ENCODE results near the gene SORBS1. TPM values are rescaled to one million over a fixed set of nuclear protein-coding genes. Genes with fewer than 3 reads are reported as not detected.

Gene SORBS1
- total RNA-seq, 1 donor from 2014 or later: 416 TPM

DNA sequence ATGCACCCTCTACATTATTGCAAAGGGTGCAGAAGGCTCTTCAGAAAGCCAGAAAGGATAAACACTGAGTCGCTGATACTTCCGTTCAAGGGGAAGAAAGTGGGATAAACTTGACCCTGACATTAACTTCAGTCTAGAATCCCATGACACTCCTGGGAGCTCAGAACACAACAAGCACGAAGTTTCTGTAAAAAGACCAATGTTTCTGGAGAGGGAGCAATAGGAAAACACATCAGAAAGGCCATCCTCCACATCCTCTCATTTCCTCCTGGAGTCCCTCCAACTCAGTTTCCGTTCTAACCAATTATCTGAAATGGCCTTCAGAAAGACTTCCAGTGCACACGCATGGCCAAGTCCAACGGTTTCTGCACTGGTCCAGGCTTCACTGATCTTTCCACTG is 113.5 kb downstream of the SORBS1 start:
- Histone ChIP-seq H3K4me3 (no peak overlapping the region), H3K36me3 (no peaks in the 10 kb centered on the region), H3K27me3 (no peaks in the 10 kb centered on the region), H3K4me1 (peaks cover 33 to 84% of the 10 kb centered on the region in 2 donors), H3K9me3 (no peaks in the 10 kb centered on the region), H3K27ac (peak overlapping the region; percentile 93 to 96)
- no peak for DNase-seq (ENCODE audit: low spot score in 2 of 2)
- intact Hi-C loops (cut with DNase I): loop anchor here (2.0 to 5.0 kb wide), 2 partner anchors 27 to 65 kb away; no protein-coding TSS in a partner anchor
- TF ChIP-seq, protein P1, sequence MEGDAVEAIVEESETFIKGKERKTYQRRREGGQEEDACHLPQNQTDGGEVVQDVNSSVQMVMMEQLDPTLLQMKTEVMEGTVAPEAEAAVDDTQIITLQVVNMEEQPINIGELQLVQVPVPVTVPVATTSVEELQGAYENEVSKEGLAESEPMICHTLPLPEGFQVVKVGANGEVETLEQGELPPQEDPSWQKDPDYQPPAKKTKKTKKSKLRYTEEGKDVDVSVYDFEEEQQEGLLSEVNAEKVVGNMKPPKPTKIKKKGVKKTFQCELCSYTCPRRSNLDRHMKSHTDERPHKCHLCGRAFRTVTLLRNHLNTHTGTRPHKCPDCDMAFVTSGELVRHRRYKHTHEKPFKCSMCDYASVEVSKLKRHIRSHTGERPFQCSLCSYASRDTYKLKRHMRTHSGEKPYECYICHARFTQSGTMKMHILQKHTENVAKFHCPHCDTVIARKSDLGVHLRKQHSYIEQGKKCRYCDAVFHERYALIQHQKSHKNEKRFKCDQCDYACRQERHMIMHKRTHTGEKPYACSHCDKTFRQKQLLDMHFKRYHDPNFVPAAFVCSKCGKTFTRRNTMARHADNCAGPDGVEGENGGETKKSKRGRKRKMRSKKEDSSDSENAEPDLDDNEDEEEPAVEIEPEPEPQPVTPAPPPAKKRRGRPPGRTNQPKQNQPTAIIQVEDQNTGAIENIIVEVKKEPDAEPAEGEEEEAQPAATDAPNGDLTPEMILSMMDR (IDR thresholded peaks at IDR 0.05): no peak

DNA sequence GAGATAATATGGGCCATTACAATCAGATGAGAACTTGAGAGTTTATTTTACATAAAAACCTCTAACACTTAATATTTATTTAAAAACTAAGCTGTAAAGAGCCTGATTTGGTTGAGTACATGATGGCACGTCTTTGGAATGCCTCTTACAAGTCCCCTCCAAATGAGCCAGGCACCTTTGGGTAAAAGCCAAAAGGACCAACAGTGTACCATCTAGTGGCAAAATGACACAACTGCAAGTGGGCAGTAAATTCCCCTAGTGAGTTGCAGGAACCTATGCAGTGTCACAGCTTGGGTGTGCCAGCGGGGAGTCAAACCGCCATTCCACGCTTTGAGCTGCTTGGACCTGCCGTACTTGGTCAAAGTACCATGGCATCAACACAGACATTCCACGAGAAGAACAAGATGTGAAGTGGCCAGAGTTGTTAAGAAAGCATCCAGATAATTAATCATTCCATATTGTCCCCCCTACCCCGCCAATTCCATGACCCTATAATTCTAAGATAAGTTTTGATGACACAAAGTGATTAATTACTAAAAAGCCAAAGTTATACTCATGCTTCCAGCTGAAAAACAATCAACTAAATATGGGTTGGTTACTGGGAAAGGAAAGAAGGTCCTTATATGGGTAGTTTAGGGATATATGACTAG is 115.2 kb downstream of the SORBS1 start:
- Histone ChIP-seq H3K27ac (peak overlapping the region; percentile 93 to 96), H3K4me1 (peaks cover 42 to 91% of the 10 kb centered on the region in 2 donors), H3K27me3 (no peaks in the 10 kb centered on the region), H3K4me3 (peak overlapping the region in 1 of 2 donors; percentile 35), H3K36me3 (peaks cover under 1 to 3% of the 10 kb centered on the region in 2 donors), H3K9me3 (no peaks in the 10 kb centered on the region)
- intact Hi-C loops (cut with DNase I): loop anchor here (2.0 to 5.0 kb wide), 3 partner anchors 29 to 66 kb away; no protein-coding TSS in a partner anchor
- TF ChIP-seq, protein P1 (IDR thresholded peaks at IDR 0.05): peak; percentile 84 to 93 (median 91)
- peak; percentile 63 to 96 for DNase-seq (ENCODE audit: low spot score in 2 of 2)

DNA sequence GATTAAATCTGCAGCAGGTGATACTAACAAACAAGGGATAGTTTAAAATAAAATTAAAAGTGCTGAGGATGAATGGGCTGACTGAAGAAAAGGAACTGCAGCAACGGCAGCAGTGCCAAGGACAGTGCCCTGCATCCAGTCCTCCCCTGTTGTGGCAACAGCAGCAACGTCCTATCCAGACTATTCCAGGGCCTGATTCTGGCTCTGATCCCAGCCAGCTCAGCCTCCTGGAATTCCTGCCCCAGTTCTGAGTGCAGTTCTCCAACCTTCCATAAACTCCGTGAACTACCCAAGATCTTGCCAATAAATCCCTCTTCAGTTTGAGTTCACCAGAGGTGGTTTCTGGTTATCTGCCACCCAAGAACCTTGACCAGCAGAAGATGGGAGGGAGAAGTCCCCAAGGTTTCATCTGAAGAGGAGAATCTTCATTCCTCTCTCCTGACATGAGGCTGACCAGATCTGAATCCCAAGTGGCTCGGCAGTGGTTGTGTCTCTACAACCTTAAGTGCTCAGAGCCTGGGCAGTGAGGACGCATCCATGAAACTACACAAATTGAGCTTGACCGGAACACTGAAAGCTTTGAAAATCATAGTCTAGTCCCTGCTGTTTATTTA is 115.8 kb downstream of the SORBS1 start:
- Histone ChIP-seq H3K4me1 (peaks cover 45 to 90% of the 10 kb centered on the region in 2 donors), H3K36me3 (peaks cover 7 to 9% of the 10 kb centered on the region in 2 donors), H3K4me3 (peak overlapping the region in 1 of 2 donors; percentile 35), H3K9me3 (no peaks in the 10 kb centered on the region), H3K27me3 (no peaks in the 10 kb centered on the region), H3K27ac (peak overlapping the region; percentile 93 to 96)
- DNase-seq (ENCODE audit: low spot score in 2 of 2): peak; percentile 58 to 96
- TF ChIP-seq, protein P1 (IDR thresholded peaks at IDR 0.05): no peak
- intact Hi-C loops (cut with DNase I): loop anchor here (2.0 to 5.0 kb wide), 2 partner anchors 37 to 67 kb away; no protein-coding TSS in a partner anchor

DNA sequence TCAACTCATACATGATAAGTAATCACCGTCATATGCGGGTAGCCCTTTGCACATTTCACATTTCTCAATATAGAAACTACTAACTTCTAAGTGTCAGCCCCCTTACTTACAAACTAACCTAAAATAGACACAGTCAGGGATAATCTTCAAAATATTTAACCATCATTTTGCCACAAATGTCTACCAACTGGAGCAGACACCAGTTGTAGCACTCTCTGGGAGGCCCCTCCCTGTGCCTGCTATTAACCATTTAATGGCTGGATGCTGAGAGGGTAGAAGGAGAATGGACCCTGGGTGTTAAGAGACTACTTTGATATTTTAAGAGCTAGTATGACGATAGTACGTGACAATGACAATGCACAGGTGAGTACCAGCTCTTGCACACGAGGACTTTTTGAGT is 116.4 kb downstream of the SORBS1 start:
- Histone ChIP-seq H3K27ac (peak overlapping the region; percentile 93 to 96), H3K9me3 (no peaks in the 10 kb centered on the region), H3K4me1 (peaks cover 48 to 89% of the 10 kb centered on the region in 2 donors), H3K27me3 (no peaks in the 10 kb centered on the region), H3K4me3 (peak overlapping the region in 1 of 2 donors; percentile 35), H3K36me3 (peaks cover 11 to 15% of the 10 kb centered on the region in 2 donors)
- TF ChIP-seq, protein P1 (IDR thresholded peaks at IDR 0.05): no peak
- intact Hi-C loops (cut with DNase I): loop anchor here (2.0 to 5.0 kb wide), 2 partner anchors 36 to 68 kb away; no protein-coding TSS in a partner anchor
- DNase-seq (ENCODE audit: low spot score in 2 of 2): peak in 1 of 2 donors; percentile 57

DNA sequence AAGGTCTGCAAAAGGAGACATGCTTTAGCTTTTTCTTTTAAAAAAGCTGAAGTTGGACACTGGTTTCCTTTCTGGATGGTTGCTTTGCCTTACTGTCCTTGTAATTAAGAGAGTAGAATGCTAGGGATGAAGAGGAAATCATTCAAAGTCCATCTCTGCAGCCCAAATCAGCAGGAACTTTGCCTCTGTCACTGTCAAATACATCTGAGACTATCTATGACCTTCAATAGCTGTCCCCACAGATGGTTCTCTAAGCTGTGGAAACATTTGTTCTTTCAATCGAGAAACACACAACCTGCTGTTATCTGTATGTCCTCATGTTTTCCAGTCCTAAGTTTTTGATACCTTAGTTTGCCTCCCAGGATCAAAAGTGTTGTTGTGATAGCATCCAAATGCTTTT is 117.5 kb downstream of the SORBS1 start:
- intact Hi-C loops (cut with DNase I): loop anchor here (2.0 kb wide), 1 partner anchor 35 kb away; no protein-coding TSS in a partner anchor
- H3K9me3 ChIP-seq: no peaks in the 10 kb centered on the region
- peaks cover 20 to 26% of the 10 kb centered on the region in 2 donors for H3K36me3 ChIP-seq
- H3K4me3 ChIP-seq: peak overlapping the region in 1 of 2 donors; percentile 2
- H3K27ac ChIP-seq: peak overlapping the region; percentile 93 to 96
- peak in 1 of 2 donors; percentile 21 for DNase-seq (ENCODE audit: low spot score in 2 of 2)
- no peaks in the 10 kb centered on the region for H3K27me3 ChIP-seq
- TF ChIP-seq, protein P1 (IDR thresholded peaks at IDR 0.05): no peak
- H3K4me1 ChIP-seq: peaks cover 42 to 85% of the 10 kb centered on the region in 2 donors

Data from ascending aorta (tissue), 2 donors.